Measurements from ENCODE around the gene FUBP1. TPM values are rescaled to one million over a fixed set of nuclear protein-coding genes. Genes with fewer than 3 reads are reported as not detected.
"Not testable (repeated sequence)": the region's sequence is repeated elsewhere in the genome, so short reads cannot be mapped to it uniquely, and the experiment has no call there.

Gene FUBP1
- total and polyA plus RNA-seq, 5 donors from 2014 or later: 46.2 to 225 (median 50.3) TPM

DNA sequence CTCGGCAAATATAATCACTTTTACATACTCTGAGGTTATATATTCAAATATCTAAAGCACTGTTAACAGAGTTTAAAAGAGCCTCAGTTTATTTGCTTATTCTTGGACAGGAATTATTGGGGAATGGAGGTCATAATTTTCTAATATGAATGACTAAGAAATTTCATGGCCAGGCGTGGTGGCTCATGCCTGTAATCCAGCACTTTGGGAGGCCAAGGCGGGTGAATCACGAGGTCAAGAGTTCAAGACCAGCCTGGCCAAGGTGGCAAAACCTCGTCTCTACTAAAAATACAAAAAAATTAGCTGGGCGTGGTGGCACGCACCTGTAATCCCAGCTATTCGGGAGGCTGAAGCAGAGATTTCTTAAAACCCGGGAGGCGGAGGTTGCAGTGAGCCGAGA, 21.7 kb upstream of the FUBP1 start:
- not testable (repeated sequence) for H3K27me3 ChIP-seq (ENCODE audit: control insufficient read depth, insufficient read depth, low read length); H3K4me1 ChIP-seq (ENCODE audit: control insufficient read depth, insufficient read depth, low read length, poor library complexity, severe bottlenecking); H3K9me3 Mint-ChIP-seq; H3K4me3 Mint-ChIP-seq; H3K27me3 Mint-ChIP-seq; H3K4me3 ChIP-seq (ENCODE audit: low read depth, low read length); H3K36me3 ChIP-seq (ENCODE audit: control insufficient read depth, insufficient read depth, low read length); ATAC-seq (ENCODE audit: low read depth in 2 of 2); DNase-seq; H3K9me3 ChIP-seq (ENCODE audit: control insufficient read depth in 2 of 2, low read length in 2 of 2); H3K27ac ChIP-seq (ENCODE audit: insufficient read depth, low read length, poor library complexity, severe bottlenecking)
- Mint-ChIP-seq H3K4me1 (peaks cover 7 to 23% (median 17%) of the 10 kb centered on the region in 4 donors), H3K27ac (peak overlapping the region in 1 of 3 donors; percentile 87), H3K36me3 (peaks cover 11% of the 10 kb centered on the region)

DNA sequence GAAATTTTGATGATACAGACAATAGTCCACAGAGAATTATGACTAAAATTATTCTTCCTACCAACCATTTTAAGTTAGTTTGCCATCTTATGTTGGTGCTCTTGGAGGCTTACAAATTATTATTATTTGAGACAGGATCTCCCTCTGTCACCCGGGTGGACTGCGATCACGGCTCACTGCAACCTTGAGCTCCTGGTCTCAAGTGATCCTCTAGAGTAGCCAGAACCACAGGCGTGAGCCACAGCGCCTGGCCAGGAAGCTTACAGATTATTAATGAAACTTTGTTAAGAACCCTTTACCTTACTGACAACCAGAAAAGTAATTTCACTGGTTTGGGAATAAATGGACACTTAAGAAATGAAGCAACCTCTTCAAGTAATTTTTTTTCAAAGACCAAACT, 17.9 kb upstream of the FUBP1 start:
- no peak for ATAC-seq (ENCODE audit: low read depth in 2 of 2)
- no peaks in the 10 kb centered on the region for H3K9me3 ChIP-seq (ENCODE audit: control insufficient read depth in 2 of 2, low read length in 2 of 2)
- Mint-ChIP-seq H3K9me3 (no peaks in the 10 kb centered on the region), H3K4me3 (no peak overlapping the region), H3K4me1 (peaks cover 0 to 5% (median 4%) of the 10 kb centered on the region in 4 donors), H3K36me3 (peaks cover 13% of the 10 kb centered on the region), H3K27me3 (no peaks in the 10 kb centered on the region), H3K27ac (peak overlapping the region in 1 of 3 donors; percentile 69)
- no peak overlapping the region for H3K4me3 ChIP-seq (ENCODE audit: low read depth, low read length)
- no peak overlapping the region for H3K27ac ChIP-seq (ENCODE audit: insufficient read depth, low read length, poor library complexity, severe bottlenecking)
- H3K27me3 ChIP-seq (ENCODE audit: control insufficient read depth, insufficient read depth, low read length): no peaks in the 10 kb centered on the region
- DNase-seq: no peak
- no peaks in the 10 kb centered on the region for H3K4me1 ChIP-seq (ENCODE audit: control insufficient read depth, insufficient read depth, low read length, poor library complexity, severe bottlenecking)
- no peaks in the 10 kb centered on the region for H3K36me3 ChIP-seq (ENCODE audit: control insufficient read depth, insufficient read depth, low read length)

DNA sequence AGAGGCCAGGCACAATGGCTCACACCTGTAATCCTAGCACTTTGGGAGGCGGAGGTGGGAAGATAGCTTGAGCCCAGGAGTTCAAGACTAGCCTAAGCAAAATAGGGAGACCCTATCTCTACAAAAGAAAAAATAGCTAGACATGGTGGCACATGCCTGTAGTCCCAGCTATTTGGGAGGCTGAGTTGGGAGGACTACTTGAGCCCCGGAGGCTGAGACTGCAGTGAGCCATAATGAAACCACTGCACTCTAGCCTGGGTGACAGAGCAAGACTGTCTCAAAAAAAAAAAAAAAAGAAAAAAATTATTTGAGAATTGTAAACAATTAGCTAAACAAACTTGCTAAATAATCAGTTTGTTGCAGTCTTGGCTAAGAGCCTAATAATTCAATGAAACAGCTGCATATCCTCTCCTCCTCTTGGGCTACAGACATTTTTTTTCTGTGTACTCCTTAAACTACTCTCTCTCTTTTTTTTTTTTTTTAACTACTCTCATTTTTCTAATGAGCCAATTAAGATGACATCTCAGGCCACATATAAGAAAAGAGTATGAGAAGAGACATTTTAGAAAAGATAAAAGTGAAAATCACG, 15.3 kb upstream of the FUBP1 start:
- no peak overlapping the region for H3K27ac ChIP-seq (ENCODE audit: insufficient read depth, low read length, poor library complexity, severe bottlenecking)
- Mint-ChIP-seq H3K4me1 (peaks cover 18 to 27% (median 22%) of the 10 kb centered on the region in 4 donors), H3K27ac (no peak overlapping the region), H3K27me3 (no peaks in the 10 kb centered on the region), H3K36me3 (peaks cover 17% of the 10 kb centered on the region), H3K4me3 (peak overlapping the region in 1 of 4 donors; percentile 0), H3K9me3 (no peaks in the 10 kb centered on the region)
- no peaks in the 10 kb centered on the region for H3K9me3 ChIP-seq (ENCODE audit: control insufficient read depth in 2 of 2, low read length in 2 of 2)
- DNase-seq: no peak
- no peaks in the 10 kb centered on the region for H3K27me3 ChIP-seq (ENCODE audit: control insufficient read depth, insufficient read depth, low read length)
- no peaks in the 10 kb centered on the region for H3K4me1 ChIP-seq (ENCODE audit: control insufficient read depth, insufficient read depth, low read length, poor library complexity, severe bottlenecking)
- no peak for ATAC-seq (ENCODE audit: low read depth in 2 of 2)
- no peak overlapping the region for H3K4me3 ChIP-seq (ENCODE audit: low read depth, low read length)
- no peaks in the 10 kb centered on the region for H3K36me3 ChIP-seq (ENCODE audit: control insufficient read depth, insufficient read depth, low read length)

DNA sequence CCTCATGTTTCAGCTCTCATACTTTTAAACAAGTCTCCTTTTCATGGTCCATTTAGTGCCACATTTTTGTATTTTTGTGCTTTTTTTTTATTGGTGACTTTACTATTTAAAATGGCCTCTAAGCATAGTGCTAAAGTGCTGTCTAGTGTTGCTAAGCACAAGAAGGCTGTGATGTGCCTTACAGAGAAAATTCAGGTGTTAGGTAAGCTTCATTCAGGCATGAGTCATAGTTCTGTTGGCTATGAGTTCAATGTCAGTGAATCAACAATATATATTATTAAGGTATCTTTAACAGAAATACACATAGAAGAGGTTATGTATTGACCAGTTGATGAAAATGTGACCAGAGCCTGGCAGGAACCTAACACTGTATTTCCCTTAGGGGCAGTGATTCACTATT, 12.8 kb upstream of the FUBP1 start:
- Mint-ChIP-seq H3K9me3 (no peaks in the 10 kb centered on the region), H3K27me3 (no peaks in the 10 kb centered on the region), H3K4me1 (peaks cover 27 to 39% (median 33%) of the 10 kb centered on the region in 4 donors), H3K27ac (no peak overlapping the region), H3K4me3 (no peak overlapping the region), H3K36me3 (peaks cover 6% of the 10 kb centered on the region)
- no peaks in the 10 kb centered on the region for H3K4me1 ChIP-seq (ENCODE audit: control insufficient read depth, insufficient read depth, low read length, poor library complexity, severe bottlenecking)
- H3K27me3 ChIP-seq (ENCODE audit: control insufficient read depth, insufficient read depth, low read length): no peaks in the 10 kb centered on the region
- H3K4me3 ChIP-seq (ENCODE audit: low read depth, low read length): no peak overlapping the region
- H3K36me3 ChIP-seq (ENCODE audit: control insufficient read depth, insufficient read depth, low read length): no peaks in the 10 kb centered on the region
- no peak for DNase-seq
- no peak for ATAC-seq (ENCODE audit: low read depth in 2 of 2)
- H3K27ac ChIP-seq (ENCODE audit: insufficient read depth, low read length, poor library complexity, severe bottlenecking): no peak overlapping the region
- H3K9me3 ChIP-seq (ENCODE audit: control insufficient read depth in 2 of 2, low read length in 2 of 2): no peaks in the 10 kb centered on the region

DNA sequence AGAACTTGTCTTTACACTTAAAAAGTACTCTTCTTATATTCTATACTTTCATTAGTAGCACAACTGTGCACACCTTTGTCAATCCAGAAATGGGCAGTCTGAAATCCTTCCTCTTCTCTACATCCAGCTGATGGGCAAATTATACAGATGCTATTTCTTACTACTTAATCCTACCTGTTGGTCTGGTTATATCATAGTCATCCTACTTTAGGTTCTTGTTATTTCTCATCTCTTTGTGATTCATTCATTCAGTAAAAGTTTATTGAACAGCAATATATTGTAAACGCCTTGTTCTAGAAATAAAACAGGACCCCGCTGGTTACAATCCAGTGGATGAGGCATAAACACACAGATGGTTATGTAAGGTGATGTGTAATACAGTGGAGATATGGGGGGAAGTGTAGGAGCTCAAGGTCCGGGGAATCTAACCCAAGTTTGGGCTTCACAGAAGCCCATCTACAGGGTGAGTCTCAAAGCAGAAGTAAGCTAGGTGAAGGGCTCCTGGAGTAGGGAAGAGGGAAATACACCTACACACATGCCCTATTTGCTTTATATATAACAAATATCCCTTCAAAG, 11.8 kb upstream of the FUBP1 start:
- Mint-ChIP-seq H3K4me1 (peaks cover 29 to 48% (median 35%) of the 10 kb centered on the region in 4 donors), H3K27me3 (no peaks in the 10 kb centered on the region), H3K27ac (peak overlapping the region in 1 of 3 donors; percentile 19), H3K9me3 (no peaks in the 10 kb centered on the region), H3K4me3 (no peak overlapping the region), H3K36me3 (peaks cover 9% of the 10 kb centered on the region)
- Histone ChIP-seq H3K27me3 (ENCODE audit: control insufficient read depth, insufficient read depth, low read length) (no peaks in the 10 kb centered on the region), H3K4me3 (ENCODE audit: low read depth, low read length) (no peak overlapping the region), H3K9me3 (ENCODE audit: control insufficient read depth in 2 of 2, low read length in 2 of 2) (no peaks in the 10 kb centered on the region), H3K27ac (ENCODE audit: insufficient read depth, low read length, poor library complexity, severe bottlenecking) (no peak overlapping the region), H3K36me3 (ENCODE audit: control insufficient read depth, insufficient read depth, low read length) (no peaks in the 10 kb centered on the region), H3K4me1 (ENCODE audit: control insufficient read depth, insufficient read depth, low read length, poor library complexity, severe bottlenecking) (no peaks in the 10 kb centered on the region)
- ATAC-seq (ENCODE audit: low read depth in 2 of 2): no peak
- no peak for DNase-seq

DNA sequence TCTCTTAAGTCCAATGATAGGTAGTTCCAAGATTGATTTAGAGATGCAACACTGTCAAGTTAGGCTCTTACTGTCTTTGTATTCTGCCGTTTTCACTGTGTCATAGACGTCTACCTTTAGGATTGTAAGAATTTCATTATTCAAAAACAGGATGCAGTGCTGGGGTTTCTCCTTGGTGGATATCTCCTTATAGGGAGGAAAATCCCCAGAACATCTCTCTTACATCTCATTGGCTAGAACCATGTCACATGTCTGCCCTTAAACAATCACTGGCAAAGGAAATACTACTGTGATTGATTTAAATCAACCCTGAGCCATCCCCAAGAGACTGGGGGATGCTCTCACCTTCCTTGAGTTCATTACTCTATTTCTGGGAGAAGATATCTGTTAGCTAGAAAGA, 10.9 kb upstream of the FUBP1 start:
- DNase-seq (no peak), ATAC-seq (ENCODE audit: low read depth in 2 of 2) (no peak)
- Mint-ChIP-seq H3K4me3 (peak overlapping the region in 1 of 4 donors; percentile 46), H3K4me1 (peaks cover 31 to 53% (median 39%) of the 10 kb centered on the region in 4 donors), H3K9me3 (no peaks in the 10 kb centered on the region), H3K27me3 (no peaks in the 10 kb centered on the region), H3K27ac (peak overlapping the region in 1 of 3 donors; percentile 41), H3K36me3 (peaks cover 11% of the 10 kb centered on the region)
- H3K4me1 ChIP-seq (ENCODE audit: control insufficient read depth, insufficient read depth, low read length, poor library complexity, severe bottlenecking): no peaks in the 10 kb centered on the region
- H3K36me3 ChIP-seq (ENCODE audit: control insufficient read depth, insufficient read depth, low read length): peaks cover under 1% of the 10 kb centered on the region
- peak overlapping the region; percentile 4 for H3K4me3 ChIP-seq (ENCODE audit: low read depth, low read length)
- no peaks in the 10 kb centered on the region for H3K9me3 ChIP-seq (ENCODE audit: control insufficient read depth in 2 of 2, low read length in 2 of 2)
- H3K27me3 ChIP-seq (ENCODE audit: control insufficient read depth, insufficient read depth, low read length): no peaks in the 10 kb centered on the region
- H3K27ac ChIP-seq (ENCODE audit: insufficient read depth, low read length, poor library complexity, severe bottlenecking): no peak overlapping the region

DNA sequence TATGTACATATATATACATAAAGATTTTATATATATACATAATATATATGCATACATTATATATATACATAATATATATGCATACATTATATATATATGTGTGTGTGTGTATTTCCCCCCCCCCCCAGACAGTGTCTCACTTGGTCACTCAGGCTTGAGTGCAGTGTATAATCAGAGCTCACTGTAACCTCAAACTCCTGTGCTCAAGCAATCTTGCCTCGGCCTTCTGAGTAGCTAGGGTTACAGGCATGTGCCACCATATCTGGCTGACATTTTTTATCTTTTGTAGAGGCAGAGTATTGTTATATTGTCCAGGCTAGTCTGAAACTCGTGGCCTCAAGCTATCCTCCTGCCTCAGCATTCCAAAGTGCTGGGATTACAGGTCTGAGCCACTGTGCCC, 9.0 kb upstream of the FUBP1 start:
- H3K4me1 Mint-ChIP-seq: peaks cover 40 to 58% (median 47%) of the 10 kb centered on the region in 4 donors
- H3K4me3 ChIP-seq (ENCODE audit: low read depth, low read length): no peak overlapping the region
- no peaks in the 10 kb centered on the region for H3K9me3 Mint-ChIP-seq
- H3K4me3 Mint-ChIP-seq: no peak overlapping the region
- peaks cover 12% of the 10 kb centered on the region for H3K36me3 Mint-ChIP-seq
- H3K9me3 ChIP-seq (ENCODE audit: control insufficient read depth in 2 of 2, low read length in 2 of 2): no peaks in the 10 kb centered on the region
- H3K27me3 ChIP-seq (ENCODE audit: control insufficient read depth, insufficient read depth, low read length): no peaks in the 10 kb centered on the region
- ATAC-seq (ENCODE audit: low read depth in 2 of 2): no peak
- no peak overlapping the region for H3K27ac ChIP-seq (ENCODE audit: insufficient read depth, low read length, poor library complexity, severe bottlenecking)
- H3K27me3 Mint-ChIP-seq: no peaks in the 10 kb centered on the region
- peaks cover 3% of the 10 kb centered on the region for H3K36me3 ChIP-seq (ENCODE audit: control insufficient read depth, insufficient read depth, low read length)
- no peaks in the 10 kb centered on the region for H3K4me1 ChIP-seq (ENCODE audit: control insufficient read depth, insufficient read depth, low read length, poor library complexity, severe bottlenecking)
- no peak for DNase-seq
- H3K27ac Mint-ChIP-seq: no peak overlapping the region

DNA sequence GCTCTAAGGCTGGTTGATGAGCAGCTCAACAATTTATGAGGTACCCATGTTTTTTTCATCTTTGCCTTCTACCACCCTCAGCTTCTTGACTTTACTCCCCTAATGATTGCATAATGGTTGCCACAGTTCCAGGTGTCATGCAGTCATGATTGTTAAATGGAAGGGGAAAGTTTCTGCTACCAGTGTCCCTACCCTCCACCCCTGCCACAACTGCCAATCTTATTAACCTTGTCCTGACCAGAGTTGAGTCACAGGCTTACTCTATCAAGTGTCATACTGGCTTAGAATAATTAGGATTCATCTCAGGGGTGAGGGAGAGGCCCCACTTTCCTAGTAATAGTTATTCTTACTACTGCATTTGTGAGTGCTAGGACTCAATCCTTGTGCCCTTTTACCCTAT, 7.9 kb upstream of the FUBP1 start:
- no peak for ATAC-seq (ENCODE audit: low read depth in 2 of 2)
- H3K27me3 Mint-ChIP-seq: no peaks in the 10 kb centered on the region
- no peak overlapping the region for H3K4me3 Mint-ChIP-seq
- DNase-seq: no peak
- Histone ChIP-seq H3K4me3 (ENCODE audit: low read depth, low read length) (no peak overlapping the region), H3K4me1 (ENCODE audit: control insufficient read depth, insufficient read depth, low read length, poor library complexity, severe bottlenecking) (no peaks in the 10 kb centered on the region), H3K36me3 (ENCODE audit: control insufficient read depth, insufficient read depth, low read length) (peaks cover 3% of the 10 kb centered on the region), H3K27me3 (ENCODE audit: control insufficient read depth, insufficient read depth, low read length) (no peaks in the 10 kb centered on the region), H3K27ac (ENCODE audit: insufficient read depth, low read length, poor library complexity, severe bottlenecking) (no peak overlapping the region), H3K9me3 (ENCODE audit: control insufficient read depth in 2 of 2, low read length in 2 of 2) (no peaks in the 10 kb centered on the region)
- peaks cover 45 to 57% (median 49%) of the 10 kb centered on the region in 4 donors for H3K4me1 Mint-ChIP-seq
- peaks cover 12% of the 10 kb centered on the region for H3K36me3 Mint-ChIP-seq
- no peak overlapping the region for H3K27ac Mint-ChIP-seq
- H3K9me3 Mint-ChIP-seq: no peaks in the 10 kb centered on the region
